PC-3 (cell line): Measurements from ENCODE around the gene EXD2.

Source experiments
- EZH2 ChIP-seq: fragments of 300-600 bp; sonication (generic); IDR thresholded peaks from one replicate; pipeline ENCODE4 v1.6.1; 2017; ENCODE audit warnings: antibody characterized with exemption, mild to moderate bottlenecking, low read length; ENCODE audit not compliant: unreplicated experiment
- TF ChIP-seq, protein P1 (sequence below): fragments of 300-600 bp; sonication (generic); conservative IDR thresholded peaks from 2 replicates; pipeline ENCODE4 v1.5.1; 2017; ENCODE audit warnings: antibody characterized with exemption, low read depth, mild to moderate bottlenecking, low read length

DNA sequence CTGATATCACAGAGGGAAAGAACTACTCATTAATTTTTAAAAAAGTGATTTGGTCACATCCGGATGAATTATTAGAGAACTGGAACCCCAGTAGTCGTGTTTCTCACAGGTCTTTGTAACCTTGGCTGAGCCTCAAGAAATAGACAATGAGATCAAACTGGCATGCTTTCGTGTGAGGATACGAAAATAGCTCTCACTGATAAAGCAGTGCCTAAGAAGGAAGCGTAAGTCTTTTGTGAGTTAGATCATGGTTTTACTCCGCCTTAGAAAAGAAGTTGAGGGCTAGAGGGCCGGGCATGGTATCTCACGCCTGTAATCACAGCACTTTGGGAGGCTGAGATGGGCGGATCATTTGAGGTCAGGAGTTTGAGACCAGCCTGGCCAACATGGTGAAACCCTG, 34.9 kb downstream of the EXD2 start:
- TF ChIP-seq, protein P1, sequence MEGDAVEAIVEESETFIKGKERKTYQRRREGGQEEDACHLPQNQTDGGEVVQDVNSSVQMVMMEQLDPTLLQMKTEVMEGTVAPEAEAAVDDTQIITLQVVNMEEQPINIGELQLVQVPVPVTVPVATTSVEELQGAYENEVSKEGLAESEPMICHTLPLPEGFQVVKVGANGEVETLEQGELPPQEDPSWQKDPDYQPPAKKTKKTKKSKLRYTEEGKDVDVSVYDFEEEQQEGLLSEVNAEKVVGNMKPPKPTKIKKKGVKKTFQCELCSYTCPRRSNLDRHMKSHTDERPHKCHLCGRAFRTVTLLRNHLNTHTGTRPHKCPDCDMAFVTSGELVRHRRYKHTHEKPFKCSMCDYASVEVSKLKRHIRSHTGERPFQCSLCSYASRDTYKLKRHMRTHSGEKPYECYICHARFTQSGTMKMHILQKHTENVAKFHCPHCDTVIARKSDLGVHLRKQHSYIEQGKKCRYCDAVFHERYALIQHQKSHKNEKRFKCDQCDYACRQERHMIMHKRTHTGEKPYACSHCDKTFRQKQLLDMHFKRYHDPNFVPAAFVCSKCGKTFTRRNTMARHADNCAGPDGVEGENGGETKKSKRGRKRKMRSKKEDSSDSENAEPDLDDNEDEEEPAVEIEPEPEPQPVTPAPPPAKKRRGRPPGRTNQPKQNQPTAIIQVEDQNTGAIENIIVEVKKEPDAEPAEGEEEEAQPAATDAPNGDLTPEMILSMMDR, result no peak
- no peak for TF ChIP-seq EZH2
